ENCODE measurements around the gene FOXI2. TPM values are rescaled to one million over a fixed set of nuclear protein-coding genes. Genes with fewer than 3 reads are reported as not detected.

Gene FOXI2
- total RNA-seq, 1 donor from 2014 or later: not detected

DNA sequence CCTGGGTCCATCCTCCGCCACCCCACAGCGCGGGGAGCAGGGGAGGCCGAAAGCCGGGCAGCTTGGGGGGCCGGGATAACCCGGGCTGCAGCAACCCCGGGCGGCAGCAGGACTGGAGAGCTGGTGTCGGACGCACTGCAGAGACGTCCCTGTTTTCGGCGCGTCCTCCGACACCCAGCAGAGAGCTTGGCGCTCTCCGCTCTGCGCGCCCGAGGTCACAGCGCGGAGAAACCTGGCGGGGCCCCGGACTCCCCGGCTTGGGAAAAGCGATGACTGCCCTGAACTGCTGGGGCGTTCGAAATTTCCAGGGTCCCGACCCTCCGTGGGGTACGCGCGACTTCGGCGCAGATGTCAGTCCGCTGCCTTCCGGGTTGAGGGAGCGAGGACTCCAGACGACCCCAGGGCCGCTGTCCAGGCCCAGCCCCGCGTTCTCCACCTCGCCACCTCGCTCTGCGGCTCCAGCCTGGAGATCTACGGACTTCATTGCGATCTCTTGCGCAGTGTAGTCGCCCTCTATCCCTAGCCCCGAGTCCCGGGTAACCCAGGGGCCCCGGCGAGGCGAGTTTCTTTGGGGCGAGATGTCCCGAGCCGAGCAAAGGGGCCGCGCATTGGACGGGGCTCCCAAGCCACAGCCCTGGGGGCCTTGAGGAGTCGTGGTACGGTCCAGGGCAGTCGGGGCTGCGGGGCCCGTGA is 617 bp upstream of the FOXI2 start:
- H3K27ac ChIP-seq (ENCODE audit: low read depth, low read length): no peak overlapping the region
- no peak overlapping the region for H3K4me2 ChIP-seq (ENCODE audit: low read length)
- H3K27me3 ChIP-seq (ENCODE audit: insufficient read depth, low read length): peaks cover 39% of the 10 kb centered on the region
- peaks cover 75% of the 10 kb centered on the region for H3K27me3 Mint-ChIP-seq (ENCODE audit: low read depth, unreplicated experiment)
- no peak for DNase-seq (ENCODE audit: low read depth)
- no peak overlapping the region for H3K27ac Mint-ChIP-seq (ENCODE audit: unreplicated experiment)
- no peak for FAIRE-seq
- H3K9me3 ChIP-seq (ENCODE audit: insufficient read depth, low read depth, low read length): no peaks in the 10 kb centered on the region
- no peaks in the 10 kb centered on the region for H3K36me3 ChIP-seq (ENCODE audit: insufficient read depth, low read length)
- H3K4me3 ChIP-seq (ENCODE audit: insufficient read depth, low read depth, low read length): no peak overlapping the region
- no peak overlapping the region for H2AFZ ChIP-seq (ENCODE audit: low read depth, low read length)
- no peaks in the 10 kb centered on the region for H4K20me1 ChIP-seq (ENCODE audit: insufficient read depth, low read length)
- H3K36me3 Mint-ChIP-seq (ENCODE audit: low read depth, unreplicated experiment): no peaks in the 10 kb centered on the region
- TF ChIP-seq, protein P1, sequence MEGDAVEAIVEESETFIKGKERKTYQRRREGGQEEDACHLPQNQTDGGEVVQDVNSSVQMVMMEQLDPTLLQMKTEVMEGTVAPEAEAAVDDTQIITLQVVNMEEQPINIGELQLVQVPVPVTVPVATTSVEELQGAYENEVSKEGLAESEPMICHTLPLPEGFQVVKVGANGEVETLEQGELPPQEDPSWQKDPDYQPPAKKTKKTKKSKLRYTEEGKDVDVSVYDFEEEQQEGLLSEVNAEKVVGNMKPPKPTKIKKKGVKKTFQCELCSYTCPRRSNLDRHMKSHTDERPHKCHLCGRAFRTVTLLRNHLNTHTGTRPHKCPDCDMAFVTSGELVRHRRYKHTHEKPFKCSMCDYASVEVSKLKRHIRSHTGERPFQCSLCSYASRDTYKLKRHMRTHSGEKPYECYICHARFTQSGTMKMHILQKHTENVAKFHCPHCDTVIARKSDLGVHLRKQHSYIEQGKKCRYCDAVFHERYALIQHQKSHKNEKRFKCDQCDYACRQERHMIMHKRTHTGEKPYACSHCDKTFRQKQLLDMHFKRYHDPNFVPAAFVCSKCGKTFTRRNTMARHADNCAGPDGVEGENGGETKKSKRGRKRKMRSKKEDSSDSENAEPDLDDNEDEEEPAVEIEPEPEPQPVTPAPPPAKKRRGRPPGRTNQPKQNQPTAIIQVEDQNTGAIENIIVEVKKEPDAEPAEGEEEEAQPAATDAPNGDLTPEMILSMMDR (IDR thresholded peaks at IDR 0.05; ENCODE audit: insufficient read depth, low read depth, low read length): no peak
- peak; percentile 68 for TF ChIP-seq EZH2 (IDR thresholded peaks at IDR 0.05; ENCODE audit: insufficient read depth, low read length)
- H3K79me2 ChIP-seq (ENCODE audit: insufficient read depth, low read length): no peaks in the 10 kb centered on the region
- H3K4me1 ChIP-seq (ENCODE audit: insufficient read depth, low read length): no peaks in the 10 kb centered on the region
- H3K4me1 Mint-ChIP-seq (ENCODE audit: low read depth, unreplicated experiment): peaks cover 4% of the 10 kb centered on the region
- no peak overlapping the region for H3K9ac ChIP-seq (ENCODE audit: low read length)
- peaks cover 6% of the 10 kb centered on the region for H3K9me3 Mint-ChIP-seq (ENCODE audit: unreplicated experiment)
- no peak overlapping the region for H3K4me3 Mint-ChIP-seq (ENCODE audit: unreplicated experiment)

DNA sequence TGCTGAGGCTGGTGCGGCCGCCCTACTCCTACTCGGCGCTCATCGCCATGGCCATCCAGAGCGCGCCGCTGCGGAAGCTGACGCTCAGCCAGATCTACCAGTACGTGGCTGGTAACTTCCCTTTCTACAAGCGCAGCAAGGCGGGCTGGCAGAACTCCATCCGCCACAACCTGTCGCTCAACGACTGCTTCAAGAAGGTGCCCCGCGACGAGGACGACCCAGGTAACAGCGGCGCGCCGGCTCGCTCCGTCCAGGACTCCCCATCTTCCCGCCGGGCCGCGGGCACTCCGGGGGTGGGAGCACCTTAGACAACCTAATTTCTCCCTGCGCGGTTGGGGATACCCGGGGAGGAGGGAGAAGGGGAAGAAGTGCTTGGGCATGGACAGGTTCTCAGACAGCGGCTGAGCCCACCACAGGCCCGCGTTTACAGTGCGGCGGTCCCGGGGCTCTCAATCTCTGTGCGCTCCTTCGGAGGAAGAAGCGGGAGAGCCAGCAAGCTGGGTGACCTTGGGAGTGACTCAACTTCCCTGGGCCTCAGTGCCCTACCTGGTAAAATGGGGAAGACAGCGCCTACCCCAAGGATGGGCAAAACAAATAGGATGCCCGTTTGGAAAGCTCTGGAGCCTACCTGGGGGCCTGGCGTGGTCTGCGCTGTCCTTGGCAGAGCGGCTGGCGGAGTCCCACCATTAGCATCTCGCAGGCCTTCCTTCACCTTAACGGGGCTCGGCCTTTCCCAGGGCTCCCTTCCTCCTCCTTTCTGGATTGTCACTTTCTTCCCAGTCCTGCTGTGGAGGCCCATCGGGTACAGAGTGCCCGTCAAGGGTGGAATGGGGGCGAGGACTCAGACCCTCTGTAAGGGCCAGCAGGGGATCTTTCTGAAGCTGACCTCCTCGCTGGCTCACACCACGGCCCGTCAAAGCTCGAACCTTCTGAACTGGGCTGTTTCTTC is 852 bp downstream of the FOXI2 start:
- Histone ChIP-seq H4K20me1 (ENCODE audit: insufficient read depth, low read length) (no peaks in the 10 kb centered on the region), H3K4me2 (ENCODE audit: low read length) (no peak overlapping the region), H3K36me3 (ENCODE audit: insufficient read depth, low read length) (no peaks in the 10 kb centered on the region), H3K9me3 (ENCODE audit: insufficient read depth, low read depth, low read length) (no peaks in the 10 kb centered on the region), H3K4me3 (ENCODE audit: insufficient read depth, low read depth, low read length) (no peak overlapping the region), H3K79me2 (ENCODE audit: insufficient read depth, low read length) (no peaks in the 10 kb centered on the region), H3K9ac (ENCODE audit: low read length) (no peak overlapping the region), H3K4me1 (ENCODE audit: insufficient read depth, low read length) (no peaks in the 10 kb centered on the region), H3K27ac (ENCODE audit: low read depth, low read length) (no peak overlapping the region), H3K27me3 (ENCODE audit: insufficient read depth, low read length) (peaks cover 39% of the 10 kb centered on the region), H2AFZ (ENCODE audit: low read depth, low read length) (no peak overlapping the region)
- peaks cover 6% of the 10 kb centered on the region for H3K9me3 Mint-ChIP-seq (ENCODE audit: unreplicated experiment)
- H3K4me3 Mint-ChIP-seq (ENCODE audit: unreplicated experiment): no peak overlapping the region
- H3K4me1 Mint-ChIP-seq (ENCODE audit: low read depth, unreplicated experiment): peaks cover 4% of the 10 kb centered on the region
- H3K27ac Mint-ChIP-seq (ENCODE audit: unreplicated experiment): no peak overlapping the region
- no peak for TF ChIP-seq EZH2 (IDR thresholded peaks at IDR 0.05; ENCODE audit: insufficient read depth, low read length)
- TF ChIP-seq, protein P1 (IDR thresholded peaks at IDR 0.05; ENCODE audit: insufficient read depth, low read depth, low read length): no peak
- DNase-seq (ENCODE audit: low read depth) (no peak), FAIRE-seq (no peak)
- H3K36me3 Mint-ChIP-seq (ENCODE audit: low read depth, unreplicated experiment): no peaks in the 10 kb centered on the region
- H3K27me3 Mint-ChIP-seq (ENCODE audit: low read depth, unreplicated experiment): peaks cover 65% of the 10 kb centered on the region
